CD14-positive monocyte (primary cell): ENCODE measurements around the gene KLHL3. TPM values are rescaled to one million over a fixed set of nuclear protein-coding genes. Genes with fewer than 3 reads are reported as not detected.

Experiments used
- DNase-seq, 3 donors: peaks; one replicate each; pipeline ENCODE4 v3.0.0-alpha.2; 2011 to 2022
- H2AFZ ChIP-seq: 2 replicates; pipeline ENCODE4 v1.6.0; 2012; ENCODE audit warnings: mild to moderate bottlenecking, low read depth, low read length, inconsistent platforms; ENCODE audit not compliant: insufficient read depth, poor library complexity, severe bottlenecking
- H3K27ac ChIP-seq, 2 donors: 1 replicate in 1 of 2; 2 replicates in 1 of 2; pipeline ENCODE4 v1.5.1; 2012 to 2013; ENCODE audit warnings: low read length in 2 of 2, control low read depth in 1 of 2, inconsistent platforms in 1 of 2, low read depth in 1 of 2, mild to moderate bottlenecking in 1 of 2
- H3K27me3 ChIP-seq, 2 donors: one replicate each; pipeline versions ENCODE4 v1.6.0 to v1.6.1; 2011 to 2013; ENCODE audit warnings: low read length in 2 of 2; ENCODE audit not compliant: control insufficient read depth in 2 of 2, insufficient read depth in 2 of 2
- H3K36me3 ChIP-seq, 2 donors: replicated peaks in 1 of 2; 1 replicate in 1 of 2; 2 replicates in 1 of 2; pipeline versions ENCODE4 v1.5.1 to v1.6.1; 2012 to 2013; ENCODE audit warnings: low read length in 2 of 2, control low read depth in 1 of 2, inconsistent platforms in 1 of 2, mild to moderate bottlenecking in 1 of 2; ENCODE audit not compliant: insufficient read depth in 2 of 2, control insufficient read depth in 1 of 2
- H3K4me1 ChIP-seq, 2 donors: 1 replicate in 1 of 2; 2 replicates in 1 of 2; pipeline versions ENCODE4 v1.5.1 to v1.6.1; 2012 to 2013; ENCODE audit warnings: low read length in 2 of 2, control low read depth in 1 of 2, inconsistent platforms in 1 of 2, mild to moderate bottlenecking in 1 of 2, moderate library complexity in 1 of 2; ENCODE audit not compliant: insufficient read depth in 2 of 2, control insufficient read depth in 1 of 2
- H3K4me2 ChIP-seq: replicated peaks from 2 replicates; pipeline ENCODE3; 2012; ENCODE audit warnings: low read length, moderate library complexity, mild to moderate bottlenecking; ENCODE audit not compliant: poor library complexity, severe bottlenecking; ENCODE audit errors: extremely low read depth
- H3K4me3 ChIP-seq, 3 experiments: fragments of 200-600 bp in 1 of 3; sonication (generic) in 1 of 3; replicated peaks in 1 of 3; 1 replicate in 2 of 3; 2 replicates in 1 of 3; pipeline ENCODE4 v1.5.1; 2011 to 2013; ENCODE audit warnings: low read length in 3 of 3, mild to moderate bottlenecking in 3 of 3, control low read depth in 2 of 3, low read depth in 2 of 3, inconsistent platforms in 1 of 3, moderate library complexity in 1 of 3
- H3K79me2 ChIP-seq: 2 replicates; pipeline ENCODE4 v1.6.0; 2012; ENCODE audit warnings: mild to moderate bottlenecking, control low read depth, inconsistent platforms, low read length, moderate library complexity; ENCODE audit not compliant: insufficient read depth
- H3K9ac ChIP-seq: 2 replicates; pipeline ENCODE4 v1.6.0; 2017; ENCODE audit warnings: low read length, mild to moderate bottlenecking; ENCODE audit not compliant: insufficient read depth, poor library complexity, severe bottlenecking
- H3K9me3 ChIP-seq, 2 donors: replicated peaks in 1 of 2; 1 replicate in 1 of 2; 2 replicates in 1 of 2; pipeline versions ENCODE4 v1.5.1 to v1.6.1; 2012 to 2013; ENCODE audit warnings: low read length in 2 of 2, control low read depth in 1 of 2; ENCODE audit not compliant: control insufficient read depth in 1 of 2, insufficient read depth in 1 of 2
- H4K20me1 ChIP-seq: 2 replicates; pipeline ENCODE4 v1.6.0; 2012; ENCODE audit warnings: mild to moderate bottlenecking, low read length, control low read depth, moderate library complexity; ENCODE audit not compliant: insufficient read depth
- H3K27ac Mint-ChIP-seq, 7 donors: one replicate each; pipeline ENCODE4 v1.8.0; 2020; ENCODE audit warnings: mild to moderate bottlenecking in 7 of 7, mixed read lengths in 7 of 7, moderate library complexity in 6 of 7, inconsistent platforms in 2 of 7
- H3K27me3 Mint-ChIP-seq, 3 donors: one replicate each; pipeline ENCODE4 v1.8.0; 2021 to 2022; ENCODE audit warnings: low read depth in 3 of 3, mild to moderate bottlenecking in 3 of 3, mixed read lengths in 3 of 3, moderate library complexity in 3 of 3, inconsistent platforms in 1 of 3
- H3K36me3 Mint-ChIP-seq, 2 donors: one replicate each; pipeline ENCODE4 v1.8.0; 2020; ENCODE audit warnings: mixed read lengths in 2 of 2, inconsistent platforms in 1 of 2, mild to moderate bottlenecking in 1 of 2
- H3K4me1 Mint-ChIP-seq: one replicate; pipeline ENCODE4 v1.8.0; 2020; ENCODE audit warnings: mild to moderate bottlenecking, mixed read lengths
- H3K4me3 Mint-ChIP-seq, 2 donors: one replicate each; pipeline ENCODE4 v1.8.0; 2020; ENCODE audit warnings: mild to moderate bottlenecking in 2 of 2, mixed read lengths in 2 of 2, moderate library complexity in 1 of 2
- H3K9me3 Mint-ChIP-seq, 7 donors: one replicate each; pipeline ENCODE4 v1.8.0; 2020 to 2022; ENCODE audit warnings: mixed read lengths in 7 of 7, mild to moderate bottlenecking in 6 of 7, moderate library complexity in 6 of 7, inconsistent platforms in 2 of 7
- CTCF ChIP-seq: fragments of 200-600 bp; IDR thresholded peaks from one replicate; pipeline ENCODE4 v1.8.0; 2022; ENCODE audit warnings: antibody characterized with exemption, mild to moderate bottlenecking
- WGBS: methylation state at CpG from one replicate; pipeline ENCODE4 v1.1.5; 2013; ENCODE audit warnings: missing lambda C conversion rate; ENCODE audit not compliant: insufficient coverage; 5-methylcytosine and 5-hydroxymethylcytosine counted together
- intact Hi-C, 2 donors: fragments of 100-400 bp; cut with micrococcal nuclease; formaldehyde crosslinking; loops; one replicate each; pipeline versions ENCODE4 v1.15.0 to v1.15.1; 2023
- polyA plus RNA-seq, 3 donors: library from polyadenylated mRNA; depleted of rRNA in 1 of 3; unstranded in 2 of 3; stranded (reverse) in 1 of 3; fragments of 300-500 nt in 2 of 3; fragments of >200 nt in 1 of 3; fragmentation: Illumina TruSeq in 2 of 3; gene quantifications; 1 replicate in 2 of 3; 2 replicates in 1 of 3; pipeline ENCODE4 v1.2.3, GENCODE V29; 2012 to 2021

KLHL3 gene
- polyA plus RNA-seq, 3 donors: 0.71 TPM; not detected in 2

DNA sequence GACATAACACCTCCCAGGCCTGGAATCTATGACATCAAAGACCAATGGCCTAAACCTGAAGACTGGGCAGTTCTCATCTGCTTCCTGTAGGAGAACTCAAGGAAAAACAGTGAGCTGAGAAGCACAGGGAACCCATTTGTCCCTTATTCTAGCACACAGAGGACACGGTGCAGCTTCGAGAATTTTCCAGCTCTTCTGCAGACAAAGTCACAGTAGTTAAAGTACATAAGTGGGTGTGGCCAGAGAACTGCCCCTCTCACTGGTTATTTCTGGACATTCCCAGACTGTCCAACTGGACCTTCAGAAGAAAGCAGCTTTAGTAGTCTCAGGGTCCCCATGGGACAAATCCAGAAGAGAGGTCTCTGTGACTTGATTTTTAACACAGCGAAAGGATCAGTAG, 114.6 kb downstream of the KLHL3 start:
- H3K4me3 ChIP-seq: no peak overlapping the region
- peaks cover 0 to 3% (median 0%) of the 10 kb centered on the region in 7 donors for H3K9me3 Mint-ChIP-seq
- DNase-seq: no peak
- no peaks in the 10 kb centered on the region for H4K20me1 ChIP-seq
- H3K27ac ChIP-seq: no peak overlapping the region
- no peak overlapping the region for H3K4me2 ChIP-seq
- no peak for TF ChIP-seq CTCF
- no peaks in the 10 kb centered on the region for H3K9me3 ChIP-seq
- no peak overlapping the region for H2AFZ ChIP-seq
- intact Hi-C loops: loop anchor here in 1 of 2 donors (10.0 kb wide), 1 partner anchor 513 kb away; the partner anchor contains the start of gene NME5
- WGBS: 100% methylated on average over 1 of the region's 3 CpGs
- no peaks in the 10 kb centered on the region for H3K36me3 ChIP-seq
- H3K27me3 ChIP-seq: no peaks in the 10 kb centered on the region
- no peak overlapping the region for H3K9ac ChIP-seq
- H3K4me1 Mint-ChIP-seq: peaks cover 19% of the 10 kb centered on the region
- no peaks in the 10 kb centered on the region for H3K79me2 ChIP-seq
- H3K36me3 Mint-ChIP-seq: no peaks in the 10 kb centered on the region
- H3K27me3 Mint-ChIP-seq: peaks cover 0 to 3% (median 3%) of the 10 kb centered on the region in 3 donors
- H3K4me1 ChIP-seq: peaks cover 13 to 20% of the 10 kb centered on the region in 2 donors
- no peak overlapping the region for H3K4me3 Mint-ChIP-seq
- peak overlapping the region in 2 of 7 donors; percentile 1 to 10 for H3K27ac Mint-ChIP-seq

DNA sequence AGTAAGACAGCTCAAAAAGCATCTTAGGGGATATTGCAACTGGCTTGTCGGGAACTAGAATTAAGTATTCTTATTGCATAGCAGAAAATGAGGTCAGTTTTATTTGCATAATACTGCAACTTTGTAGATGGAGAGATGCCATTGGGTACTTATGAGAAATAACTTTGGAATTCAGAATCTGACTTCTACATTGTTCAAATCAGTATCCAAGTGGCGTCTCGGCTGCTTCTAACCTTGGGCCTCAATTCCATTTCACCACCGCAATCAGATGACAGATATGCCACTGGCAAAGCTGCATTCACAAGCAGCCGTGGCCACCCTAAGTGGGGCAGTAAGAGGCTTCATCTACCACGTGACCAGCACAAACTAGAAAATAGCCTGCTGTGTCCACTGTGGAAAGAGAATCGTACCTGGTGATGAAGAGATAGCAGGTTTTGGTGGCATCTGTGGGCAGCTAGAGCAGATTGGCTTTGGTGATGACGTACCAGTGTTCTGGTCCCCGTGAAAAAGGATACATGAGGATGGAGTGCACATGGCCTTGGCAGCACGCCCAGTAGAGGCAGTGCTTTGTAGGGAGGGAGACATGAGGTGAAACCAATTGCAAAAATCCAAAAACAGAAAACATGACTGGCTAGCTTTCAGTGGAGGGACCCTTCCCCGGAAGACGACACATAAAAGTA, 116.6 kb downstream of the KLHL3 start:
- Mint-ChIP-seq H3K27me3 (peaks cover 0 to 3% (median 3%) of the 10 kb centered on the region in 3 donors), H3K9me3 (peaks cover 0 to 3% (median 0%) of the 10 kb centered on the region in 7 donors), H3K4me1 (peaks cover 24% of the 10 kb centered on the region), H3K27ac (no peak overlapping the region), H3K36me3 (no peaks in the 10 kb centered on the region), H3K4me3 (no peak overlapping the region)
- Histone ChIP-seq H3K4me1 (peaks cover 15 to 20% of the 10 kb centered on the region in 2 donors), H3K27ac (no peak overlapping the region), H3K9ac (no peak overlapping the region), H3K9me3 (no peaks in the 10 kb centered on the region), H3K4me2 (no peak overlapping the region), H2AFZ (no peak overlapping the region), H3K27me3 (no peaks in the 10 kb centered on the region), H4K20me1 (no peaks in the 10 kb centered on the region), H3K36me3 (no peaks in the 10 kb centered on the region), H3K4me3 (no peak overlapping the region), H3K79me2 (no peaks in the 10 kb centered on the region)
- no peak for TF ChIP-seq CTCF
- intact Hi-C loops: no loop called here
- 82% methylated on average over 5 of the region's 12 CpGs for WGBS
- no peak for DNase-seq
